Colonic mucosa (tissue), 4 donors: Measurements from ENCODE around the gene TMEM179. TPM values are rescaled to one million over a fixed set of nuclear protein-coding genes. Genes with fewer than 3 reads are reported as not detected.
"Not testable (repeated sequence)": the region's sequence is repeated elsewhere in the genome, so short reads cannot be mapped to it uniquely, and the experiment has no call there.

Experiments
- DNase-seq: peaks from one replicate; pipeline ENCODE4 v3.0.0-alpha.2; 2020
- H3K27ac ChIP-seq: fragments of 200-600 bp; one replicate; pipeline ENCODE4 v1.8.0; 2021
- H3K27me3 ChIP-seq: fragments of 200-600 bp; one replicate; pipeline ENCODE4 v1.8.0; 2021
- H3K36me3 ChIP-seq: fragments of 200-600 bp; one replicate; pipeline ENCODE4 v1.8.0; 2021
- H3K4me1 ChIP-seq: fragments of 200-600 bp; one replicate; pipeline ENCODE4 v1.8.0; 2021; ENCODE audit warnings: mild to moderate bottlenecking
- H3K4me3 ChIP-seq: fragments of 200-600 bp; one replicate; pipeline ENCODE4 v1.8.0; 2021
- H3K9ac ChIP-seq, 2 donors: one replicate each; pipeline ENCODE4 v1.7.0; 2013; ENCODE audit warnings: control low read depth in 2 of 2, low read depth in 2 of 2, low read length in 2 of 2
- H3K9me3 ChIP-seq: fragments of 200-600 bp; one replicate; pipeline ENCODE4 v1.8.0; 2021
- intact Hi-C: fragments of 100-400 bp; cut with DNase I; formaldehyde crosslinking; loops from one replicate; pipeline ENCODE4 v1.14.1; 2022
- total RNA-seq, 2 donors: library from RNA; stranded (reverse); fragmentation: NEBNext Ultra II Directional in 1 of 2; extraction: Animal tissue kit (Norgen Biotek cat#: 25700) in 1 of 2; gene quantifications; one replicate each; pipeline ENCODE4 v1.2.1, GENCODE V29; 2021
- TF ChIP-seq, protein P1 (sequence below): fragments of 200-600 bp; IDR thresholded peaks from one replicate; pipeline ENCODE4 v1.8.0; 2022; ENCODE audit warnings: antibody characterized with exemption, mild to moderate bottlenecking
- donor health status: healthy.
- donor health status: DM: no; HTN: no; CAD: no.
- donor health status: DM: no; HTN: no; CAD: no.

The TMEM179 gene
- under 1 TPM in 1 of 2 donors, not detected in 1; 0.69 TPM for total RNA-seq

DNA sequence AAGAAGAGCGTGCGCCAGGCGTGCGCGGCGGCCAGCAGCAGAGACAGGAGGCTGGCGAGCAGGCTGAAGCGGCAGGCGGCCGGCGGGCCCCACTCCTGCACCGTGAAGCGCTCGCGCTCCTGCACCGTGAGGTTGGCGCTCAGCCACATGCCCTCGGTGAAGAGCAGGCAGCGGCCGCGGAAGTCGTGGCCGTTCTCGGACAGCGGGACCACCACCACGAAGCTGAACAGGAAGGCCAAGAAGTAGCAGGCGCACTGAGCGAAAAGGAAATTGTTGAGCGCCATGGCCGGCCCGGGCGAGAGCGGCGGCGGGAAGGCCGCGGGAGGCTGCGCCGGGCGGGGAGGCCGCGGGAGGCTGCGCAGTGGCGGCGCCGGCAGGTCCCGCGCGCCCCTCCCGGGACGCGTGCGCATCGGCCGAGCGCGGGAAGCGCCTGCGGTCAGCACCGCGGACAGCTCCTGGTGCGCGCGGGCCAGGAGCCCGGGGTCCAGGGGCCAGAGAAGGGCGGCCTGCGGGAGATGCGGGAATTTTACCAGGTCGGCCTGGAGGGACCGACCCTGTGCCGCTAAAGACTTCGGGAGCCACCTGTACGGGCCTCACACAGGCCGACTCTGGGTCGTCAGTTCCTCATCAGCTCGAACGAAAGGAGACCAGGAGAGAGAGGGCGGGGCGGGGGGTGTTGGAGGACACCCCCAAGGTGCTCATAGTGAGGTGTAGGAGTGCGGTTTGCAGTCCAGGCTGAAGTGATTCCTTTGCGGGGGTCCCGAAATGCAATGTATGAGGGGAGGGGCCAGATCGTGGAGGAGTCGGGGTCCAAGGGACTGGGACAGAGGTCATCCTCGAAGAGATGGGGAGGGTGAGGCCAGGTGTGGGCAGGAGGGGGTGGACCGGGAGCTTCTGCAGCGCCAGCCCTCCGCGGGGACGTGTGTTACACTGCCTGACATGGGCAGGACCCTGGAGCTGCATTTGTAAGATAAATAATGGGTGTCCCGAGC, at the start of gene TMEM179:
Gene TMEM179 (minus strand): TSS at position 315 of the 992 bp plus-strand sequence. CDS start 31 bp downstream, at position 284.
- H3K9me3 ChIP-seq = no peaks in the 10 kb centered on the region
- no peaks in the 10 kb centered on the region for H3K4me1 ChIP-seq
- DNase-seq = no peak
- intact Hi-C loops = no loop called here
- peaks cover 19% of the 10 kb centered on the region for H3K27me3 ChIP-seq
- no peak within 1 kb of the TSS for H3K27ac ChIP-seq
- no peak within 1 kb of the TSS for H3K9ac ChIP-seq
- no peak within 1 kb of the TSS for H3K4me3 ChIP-seq
- TF ChIP-seq, protein P1, sequence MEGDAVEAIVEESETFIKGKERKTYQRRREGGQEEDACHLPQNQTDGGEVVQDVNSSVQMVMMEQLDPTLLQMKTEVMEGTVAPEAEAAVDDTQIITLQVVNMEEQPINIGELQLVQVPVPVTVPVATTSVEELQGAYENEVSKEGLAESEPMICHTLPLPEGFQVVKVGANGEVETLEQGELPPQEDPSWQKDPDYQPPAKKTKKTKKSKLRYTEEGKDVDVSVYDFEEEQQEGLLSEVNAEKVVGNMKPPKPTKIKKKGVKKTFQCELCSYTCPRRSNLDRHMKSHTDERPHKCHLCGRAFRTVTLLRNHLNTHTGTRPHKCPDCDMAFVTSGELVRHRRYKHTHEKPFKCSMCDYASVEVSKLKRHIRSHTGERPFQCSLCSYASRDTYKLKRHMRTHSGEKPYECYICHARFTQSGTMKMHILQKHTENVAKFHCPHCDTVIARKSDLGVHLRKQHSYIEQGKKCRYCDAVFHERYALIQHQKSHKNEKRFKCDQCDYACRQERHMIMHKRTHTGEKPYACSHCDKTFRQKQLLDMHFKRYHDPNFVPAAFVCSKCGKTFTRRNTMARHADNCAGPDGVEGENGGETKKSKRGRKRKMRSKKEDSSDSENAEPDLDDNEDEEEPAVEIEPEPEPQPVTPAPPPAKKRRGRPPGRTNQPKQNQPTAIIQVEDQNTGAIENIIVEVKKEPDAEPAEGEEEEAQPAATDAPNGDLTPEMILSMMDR = no peak
- H3K36me3 ChIP-seq = no peaks in the 10 kb centered on the region

DNA sequence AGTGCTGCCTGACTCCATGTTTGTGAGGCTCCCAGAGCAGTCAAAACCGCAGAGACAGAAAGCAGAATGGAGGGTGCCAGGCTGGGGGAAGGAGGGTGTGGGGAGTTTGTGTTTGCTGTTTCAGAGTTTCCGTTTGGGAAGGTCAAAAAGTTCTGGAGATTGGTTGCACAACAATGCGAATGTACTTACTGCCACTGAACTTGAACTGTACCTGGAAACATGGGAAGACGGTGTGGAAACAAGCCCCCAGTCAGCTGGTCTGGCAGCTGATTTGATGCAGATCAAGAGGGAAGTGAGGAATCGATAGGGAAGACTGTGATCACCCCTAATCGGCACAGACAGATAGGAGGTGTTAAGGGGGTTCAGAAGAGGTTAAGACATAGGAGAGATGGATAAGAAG, 49.5 kb upstream of the TMEM179 start:
- H3K36me3 ChIP-seq = no peaks in the 10 kb centered on the region
- H3K9ac ChIP-seq = no peak overlapping the region
- DNase-seq = no peak
- no peak overlapping the region for H3K27ac ChIP-seq
- TF ChIP-seq, protein P1 = no peak
- no peaks in the 10 kb centered on the region for H3K9me3 ChIP-seq
- H3K4me3 ChIP-seq = no peak overlapping the region
- peaks cover 3% of the 10 kb centered on the region for H3K4me1 ChIP-seq
- no peaks in the 10 kb centered on the region for H3K27me3 ChIP-seq
- intact Hi-C loops = no loop called here

DNA sequence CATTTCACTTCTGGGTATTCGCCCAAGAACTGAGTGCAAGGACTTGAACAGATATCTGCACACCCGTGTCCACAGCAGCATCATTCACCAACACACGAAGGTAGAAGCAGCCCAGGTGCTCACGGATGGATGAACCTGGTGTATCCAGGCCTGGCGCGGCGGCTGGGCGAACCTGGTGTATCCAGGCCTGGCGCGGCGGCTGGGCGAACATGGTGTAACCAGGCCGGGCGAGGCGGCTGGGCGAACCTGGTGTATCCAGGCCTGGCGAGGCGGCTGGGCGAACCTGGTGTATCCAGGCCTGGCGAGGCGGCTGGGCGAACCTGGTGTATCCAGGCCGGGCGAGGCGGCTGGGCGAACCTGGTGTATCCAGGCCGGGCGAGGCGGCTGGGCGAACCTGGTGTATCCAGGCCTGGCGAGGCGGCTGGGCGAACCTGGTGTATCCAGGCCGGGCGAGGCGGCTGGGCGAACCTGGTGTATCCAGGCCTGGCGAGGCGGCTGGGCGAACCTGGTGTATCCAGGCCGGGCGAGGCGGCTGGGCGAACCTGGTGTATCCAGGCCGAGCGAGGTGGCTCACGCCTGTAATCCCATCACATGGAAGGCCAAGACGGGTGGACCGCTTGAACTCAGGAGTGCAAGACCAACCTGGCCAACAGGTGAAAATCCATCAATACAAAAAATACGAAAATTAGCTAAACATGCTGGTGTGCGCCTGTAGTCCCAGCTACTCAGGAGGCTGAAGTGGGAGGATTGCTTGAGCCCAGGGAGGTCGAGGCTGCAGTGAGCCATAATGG, 48.8 kb upstream of the TMEM179 start:
- H3K36me3 ChIP-seq, intact Hi-C loops, DNase-seq, H3K27me3 ChIP-seq, H3K27ac ChIP-seq, H3K9me3 ChIP-seq, H3K4me1 ChIP-seq, H3K9ac ChIP-seq, H3K4me3 ChIP-seq: not testable (repeated sequence)

DNA sequence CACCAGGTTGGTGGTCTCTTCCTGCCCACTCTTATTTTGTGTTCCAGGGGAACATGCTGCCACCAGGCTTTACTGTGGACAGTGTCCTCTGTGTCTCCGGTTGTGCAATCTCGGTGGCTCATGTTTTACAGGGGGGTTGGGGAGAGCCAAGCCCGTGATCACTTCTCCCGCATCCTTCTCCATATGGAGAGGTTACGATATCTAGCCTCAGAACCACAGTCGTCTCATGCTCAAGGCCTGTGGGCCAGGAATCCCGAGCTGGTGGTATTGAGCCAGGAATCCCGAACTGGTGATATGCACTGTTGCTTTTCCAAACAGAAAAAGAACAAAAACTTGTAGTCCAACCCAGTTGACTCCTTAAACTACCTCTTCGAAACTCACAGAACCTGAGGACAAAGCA, 47.8 kb upstream of the TMEM179 start:
- peaks cover 3% of the 10 kb centered on the region for H3K4me1 ChIP-seq
- no peaks in the 10 kb centered on the region for H3K36me3 ChIP-seq
- intact Hi-C loops = no loop called here
- no peak overlapping the region for H3K27ac ChIP-seq
- DNase-seq = no peak
- no peaks in the 10 kb centered on the region for H3K27me3 ChIP-seq
- no peak overlapping the region for H3K9ac ChIP-seq
- H3K9me3 ChIP-seq = no peaks in the 10 kb centered on the region
- TF ChIP-seq, protein P1 = no peak
- no peak overlapping the region for H3K4me3 ChIP-seq

DNA sequence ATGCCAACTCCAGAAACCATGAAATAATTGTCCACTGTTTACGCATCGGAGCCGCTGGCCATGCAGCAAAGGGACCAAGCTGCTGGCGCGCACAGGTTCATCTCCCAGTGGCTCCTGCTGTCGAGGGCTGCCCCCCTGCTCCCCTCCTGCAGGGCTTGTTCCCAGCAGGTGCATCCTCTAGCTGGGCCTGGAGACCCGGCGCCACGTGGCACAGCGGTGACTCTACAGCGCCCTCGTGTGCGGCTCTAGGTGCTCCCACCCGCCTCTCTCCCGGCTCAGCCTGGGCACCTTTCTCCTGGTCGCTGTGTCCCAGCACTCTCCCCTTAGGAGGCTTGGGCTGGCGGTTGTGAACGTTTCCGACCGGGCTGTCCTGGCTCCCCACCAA, 47.3 kb upstream of the TMEM179 start:
- no peak overlapping the region for H3K27ac ChIP-seq
- intact Hi-C loops = loop anchor here (2.0 kb wide), 1 partner anchor 57 kb away; no protein-coding TSS in a partner anchor
- DNase-seq = no peak
- peaks cover 3% of the 10 kb centered on the region for H3K4me1 ChIP-seq
- H3K27me3 ChIP-seq = no peaks in the 10 kb centered on the region
- H3K9ac ChIP-seq = no peak overlapping the region
- H3K4me3 ChIP-seq = no peak overlapping the region
- TF ChIP-seq, protein P1 = no peak
- H3K9me3 ChIP-seq = no peaks in the 10 kb centered on the region
- no peaks in the 10 kb centered on the region for H3K36me3 ChIP-seq
